T follicular helper cell (primary cell): ENCODE data around the gene GULP1.
"Not testable (repeated sequence)": the region's sequence is repeated elsewhere in the genome, so short reads cannot be mapped to it uniquely, and the experiment has no call there.

Experiments used
- DNase-seq: peaks from one replicate; pipeline ENCODE4 v3.0.0-alpha.2; 2020; ENCODE audit warnings: low read depth

Gene GULP1

GRCh38 chr2:188416367-188416766, 124.7 kb downstream of the GULP1 start:
- DNase-seq, result no peak

GRCh38 chr2:188422726-188423125, 131.1 kb downstream of the GULP1 start:
- DNase-seq, result no peak

DNA sequence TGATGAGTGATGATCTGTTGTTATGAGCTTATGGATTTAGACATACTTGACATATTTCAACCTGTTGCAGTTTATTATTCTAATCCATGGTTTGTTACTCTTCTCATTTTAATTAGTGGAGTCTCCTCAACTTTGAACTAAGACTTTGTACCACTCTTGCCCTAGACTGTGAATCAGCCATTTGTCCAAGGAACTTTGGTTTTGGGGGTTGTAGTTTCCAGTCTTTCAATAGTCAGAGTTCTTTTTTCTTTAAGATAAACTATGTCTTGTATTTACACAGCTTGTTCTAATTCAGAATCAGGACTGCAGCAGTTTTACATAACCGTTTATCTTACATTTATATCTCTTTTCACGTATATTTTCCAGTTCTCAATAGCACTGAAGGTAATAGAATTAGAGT, 133.6 kb downstream of the GULP1 start:
- DNase-seq, result no peak

DNA sequence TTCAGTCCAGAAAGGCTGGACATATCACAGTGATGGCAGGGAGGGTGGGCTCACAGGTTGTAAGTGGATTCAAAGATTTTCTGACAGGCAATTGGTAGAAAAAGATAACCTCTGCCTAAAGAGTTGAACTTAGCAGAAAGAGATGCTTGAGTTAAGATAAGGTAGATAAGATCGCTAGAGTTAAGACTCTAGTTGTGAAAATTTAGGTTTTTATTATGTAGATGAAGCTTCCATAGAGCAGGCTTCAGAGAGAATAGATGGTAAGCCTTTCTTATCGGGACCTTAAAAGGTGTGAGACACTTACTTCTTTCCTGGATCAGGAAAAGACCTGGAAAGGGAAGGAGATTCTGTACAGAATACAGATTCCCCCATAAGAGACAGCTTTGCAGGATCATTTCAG, 134.4 kb downstream of the GULP1 start:
- no peak for DNase-seq

- DNase-seq, result no peak
These were observed 139.0 kb downstream of the GULP1 start for GRCh38 chr2:188430705-188431104.

GRCh38 chr2:188434018-188434417, 142.3 kb downstream of the GULP1 start:
- DNase-seq, result no peak

DNA sequence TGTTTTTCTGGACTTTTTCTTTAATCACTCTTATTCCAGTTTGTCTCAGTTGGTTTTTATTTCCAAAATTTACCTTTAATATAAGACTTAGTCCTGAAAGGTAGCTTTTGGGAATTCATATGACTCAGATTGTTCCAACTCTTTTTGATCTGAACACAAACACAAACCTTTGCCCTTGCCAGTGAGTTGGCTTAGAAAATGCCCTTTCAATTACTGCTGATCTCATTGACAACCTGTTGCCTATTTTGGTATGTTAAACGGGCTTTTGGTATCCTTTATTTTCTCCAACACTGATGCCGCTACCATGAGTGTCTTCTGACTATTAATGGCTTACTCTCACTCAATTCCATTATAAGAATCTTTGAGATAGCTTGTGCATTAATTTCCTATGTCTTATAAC, 143.4 kb downstream of the GULP1 start:
- no peak for DNase-seq

DNA sequence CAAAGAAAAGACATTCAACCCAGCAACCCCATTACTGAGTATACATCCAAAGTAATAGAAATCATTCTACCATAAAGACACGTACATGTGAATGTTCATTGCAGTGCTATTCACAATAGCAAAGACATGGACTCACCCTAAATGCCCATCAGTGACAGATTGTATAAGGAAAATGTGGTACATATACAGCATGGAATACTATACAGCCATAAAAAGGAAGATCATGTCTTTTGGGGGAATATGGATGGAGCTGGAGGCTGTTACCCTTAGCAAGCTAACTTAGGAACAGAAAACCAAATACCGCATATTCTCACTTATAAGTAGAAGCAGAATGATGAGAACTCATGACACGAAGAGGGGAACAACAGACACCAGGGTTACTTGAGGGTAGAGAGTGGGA, 145.9 kb downstream of the GULP1 start:
- DNase-seq, result no peak

GRCh38 chr2:188439986-188440385, 148.3 kb downstream of the GULP1 start:
- no peak for DNase-seq

DNA sequence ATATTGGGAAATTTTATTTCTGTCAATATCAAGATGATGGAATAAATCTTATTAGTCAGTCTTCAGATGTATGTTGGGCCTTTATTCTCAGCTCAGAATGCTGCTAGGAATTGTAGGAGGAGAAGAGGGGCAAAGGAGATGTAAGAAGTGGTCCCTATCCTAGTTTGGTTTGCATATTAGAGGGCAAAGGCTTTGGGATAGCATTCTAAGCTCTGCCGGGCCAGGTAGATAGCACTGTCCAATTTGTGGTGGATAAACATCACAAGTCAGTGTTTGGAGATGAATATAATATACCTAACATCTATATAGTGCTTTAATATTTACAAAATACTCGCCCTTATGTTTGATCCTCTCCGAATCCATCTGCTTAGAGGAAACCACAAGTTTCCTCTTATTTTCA, 149.2 kb downstream of the GULP1 start:
- DNase-seq, result no peak

GRCh38 chr2:188441288-188441947, 149.7 kb downstream of the GULP1 start:
- no peak for DNase-seq

DNA sequence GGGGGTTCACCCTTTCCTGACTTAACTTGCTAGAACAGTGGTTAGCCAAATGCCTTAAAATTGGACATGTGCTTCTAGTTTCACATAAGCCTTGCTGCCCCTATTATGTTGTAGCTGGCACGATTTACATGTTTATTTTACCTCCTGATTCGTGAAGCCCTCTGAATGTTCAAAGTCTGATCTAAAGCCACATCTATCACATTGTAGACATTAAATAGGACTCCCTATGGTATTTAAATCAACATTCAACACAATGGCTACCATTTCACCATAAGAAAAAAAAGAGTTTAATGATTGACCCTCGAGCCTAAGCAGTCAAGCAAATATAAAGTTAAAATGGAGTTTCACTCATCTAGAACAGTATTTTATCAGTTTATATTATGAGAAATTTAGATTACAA, 151.5 kb downstream of the GULP1 start:
- no peak for DNase-seq

DNA sequence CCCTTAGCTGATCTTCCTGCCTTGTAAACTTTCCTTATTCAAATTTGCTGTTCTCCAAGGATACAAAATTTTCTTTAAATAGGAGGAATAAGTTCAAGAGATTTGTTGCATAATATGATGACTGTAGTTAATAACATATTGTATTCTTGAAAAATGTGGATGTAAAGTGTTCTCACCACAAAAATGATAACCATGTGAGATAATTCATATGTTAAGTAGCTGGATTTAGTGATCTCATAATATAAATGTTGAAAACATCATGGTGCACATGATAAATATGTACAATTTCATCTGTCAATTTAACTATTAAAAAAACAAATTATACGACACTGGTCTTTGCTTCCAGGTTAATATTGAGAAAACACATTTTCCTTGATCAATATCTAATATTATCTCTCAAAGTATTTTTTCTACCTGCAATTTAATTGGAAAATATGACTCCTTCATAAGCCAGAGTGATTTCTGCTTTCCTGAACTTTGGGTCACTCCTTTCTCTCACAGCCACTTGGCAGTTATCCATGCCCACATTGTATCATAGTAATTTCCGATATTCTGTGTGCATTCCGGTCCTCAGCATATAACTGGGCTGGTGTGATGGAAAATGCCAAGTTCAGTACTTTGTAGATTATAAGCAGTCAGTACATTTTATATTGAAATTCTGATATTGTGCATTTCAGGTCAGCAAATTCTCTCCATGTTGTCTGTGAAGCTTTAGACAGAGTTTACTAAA, 152.6 kb downstream of the GULP1 start:
- DNase-seq, result no peak

- no peak for DNase-seq
These were observed 157.9 kb downstream of the GULP1 start for GRCh38 chr2:188449561-188449960.

- no peak for DNase-seq
These were observed 158.3 kb downstream of the GULP1 start for GRCh38 chr2:188449971-188450370.

DNA sequence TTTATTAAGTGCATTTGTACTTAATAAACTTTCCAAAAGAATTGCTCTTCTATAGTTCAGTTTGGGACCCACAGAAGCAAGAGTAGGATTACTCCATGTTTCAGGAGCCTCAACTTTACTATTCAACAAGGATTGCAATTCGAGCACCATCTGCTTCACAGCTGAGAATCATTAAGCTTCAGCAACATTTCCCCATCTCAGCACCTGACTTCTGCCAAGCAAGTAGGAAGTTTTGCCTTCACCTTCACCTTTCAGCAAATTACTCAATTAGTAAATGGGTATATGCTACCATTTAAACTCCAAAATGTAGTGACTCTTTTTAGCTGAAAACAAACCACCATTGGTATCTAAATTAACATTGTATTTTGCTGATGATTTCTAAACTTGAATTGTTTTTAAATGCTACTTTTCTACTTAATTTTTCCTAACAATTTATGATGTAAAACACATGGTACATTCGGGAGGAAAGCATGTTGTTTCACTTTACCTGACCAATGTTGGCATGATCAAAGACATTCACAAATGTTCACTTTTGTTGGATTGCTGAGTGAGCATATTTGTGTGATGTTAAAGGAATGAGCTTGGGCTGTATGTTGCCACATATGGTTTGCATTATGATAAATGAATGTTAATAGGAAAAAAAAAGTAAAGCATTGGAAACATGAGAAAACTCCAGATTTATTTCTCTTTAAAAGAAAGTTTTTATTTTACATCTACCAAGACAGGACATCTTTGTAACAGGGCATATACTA, 159.2 kb downstream of the GULP1 start:
- no peak for DNase-seq

DNA sequence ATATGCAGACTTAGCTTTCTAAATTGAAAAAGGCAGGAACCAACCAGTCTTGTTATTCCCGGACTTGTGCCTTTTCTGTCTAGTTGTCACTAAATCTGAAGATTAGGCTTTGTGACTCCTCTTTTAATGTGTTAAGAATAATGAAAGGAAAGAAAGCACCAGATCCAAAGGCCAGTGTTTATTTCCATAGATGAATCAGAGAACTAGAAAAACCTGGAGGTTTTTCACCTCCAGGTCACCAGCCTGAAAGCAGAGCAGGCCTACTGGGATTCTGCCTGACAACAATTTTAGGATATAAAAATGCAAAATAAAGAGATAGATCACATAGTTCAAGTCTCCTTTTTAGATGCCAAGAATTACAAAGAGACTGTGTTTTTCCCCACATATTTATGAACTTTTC, 160.4 kb downstream of the GULP1 start:
- DNase-seq, result no peak

DNA sequence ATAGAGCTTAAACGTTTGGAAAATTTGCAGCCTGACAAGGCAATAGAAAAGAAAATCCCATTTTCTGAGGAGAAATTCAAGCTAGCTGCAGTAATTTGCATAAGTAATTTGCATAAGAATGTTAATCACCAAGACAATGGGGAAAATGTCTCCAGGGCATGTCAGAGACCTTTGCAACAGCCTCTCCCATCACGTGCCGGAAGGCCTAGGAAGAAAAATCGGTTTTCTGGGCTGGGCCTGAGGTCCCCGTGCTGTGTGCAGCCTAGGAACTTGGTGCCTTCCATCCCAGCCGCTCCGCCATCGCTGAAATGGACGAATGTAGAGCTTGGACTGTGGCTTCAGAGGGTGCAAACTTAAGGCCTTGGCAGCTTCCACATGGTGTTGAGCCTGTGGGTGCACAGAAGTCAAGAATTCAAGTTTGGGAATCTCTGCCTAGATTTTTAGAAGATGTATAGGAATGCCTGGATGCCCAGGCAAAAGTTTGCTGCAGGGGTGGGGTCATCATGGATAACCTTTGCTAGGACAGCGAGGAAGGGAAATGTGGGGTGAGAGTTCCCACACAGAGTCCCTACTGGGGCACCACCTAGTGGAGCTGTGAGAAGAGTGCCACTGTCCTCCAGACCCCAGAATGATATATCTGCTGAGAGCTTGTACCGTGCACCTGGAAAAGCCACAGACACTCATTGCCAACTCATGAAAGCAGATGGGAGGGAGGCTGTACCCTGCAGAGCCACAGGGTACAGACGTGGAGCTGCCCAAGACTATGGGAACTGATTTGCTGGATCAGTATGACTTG, 164.6 kb downstream of the GULP1 start:
- no peak for DNase-seq

- no peak for DNase-seq
These were observed 167.4 kb downstream of the GULP1 start for GRCh38 chr2:188459061-188459460.

DNA sequence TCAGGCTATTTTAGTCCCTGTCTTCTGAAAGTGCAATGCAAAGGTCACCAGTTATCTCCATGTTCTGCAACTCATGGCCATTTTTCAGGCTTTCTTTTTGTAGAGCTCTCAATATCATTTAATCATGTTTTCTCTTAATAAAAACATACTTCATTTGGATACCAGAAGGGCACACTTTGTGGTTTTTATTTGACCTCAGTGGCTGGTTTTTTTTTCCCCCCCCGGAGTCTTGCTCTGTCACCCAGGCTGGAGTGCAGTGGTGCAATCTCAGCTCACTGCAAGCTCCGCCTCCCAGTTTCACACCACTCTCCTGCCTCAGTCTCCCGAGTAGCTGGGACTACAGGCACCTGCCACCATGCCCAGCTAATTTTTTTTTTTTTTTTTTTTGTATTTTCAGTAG, 174.4 kb downstream of the GULP1 start:
- not testable (repeated sequence) for DNase-seq

DNA sequence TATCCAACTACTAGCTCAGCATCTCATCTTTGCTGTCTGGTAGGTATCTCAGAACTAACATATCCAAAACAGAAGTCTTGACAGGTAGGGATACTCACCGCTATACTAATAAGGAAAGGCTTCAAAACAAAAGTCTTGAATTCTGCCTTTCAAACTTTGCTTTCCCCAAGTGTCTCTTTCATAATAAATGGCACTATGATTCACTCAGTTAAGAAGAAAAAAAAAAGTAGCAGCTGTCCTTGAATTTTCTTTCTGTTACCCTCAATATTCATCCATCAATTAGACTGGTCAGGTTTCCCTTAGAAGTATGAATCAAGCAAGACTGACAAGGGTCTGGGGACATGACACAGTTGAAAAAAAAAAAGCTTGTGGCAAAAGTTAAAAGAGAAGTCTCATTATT, 175.1 kb downstream of the GULP1 start:
- no peak for DNase-seq

DNA sequence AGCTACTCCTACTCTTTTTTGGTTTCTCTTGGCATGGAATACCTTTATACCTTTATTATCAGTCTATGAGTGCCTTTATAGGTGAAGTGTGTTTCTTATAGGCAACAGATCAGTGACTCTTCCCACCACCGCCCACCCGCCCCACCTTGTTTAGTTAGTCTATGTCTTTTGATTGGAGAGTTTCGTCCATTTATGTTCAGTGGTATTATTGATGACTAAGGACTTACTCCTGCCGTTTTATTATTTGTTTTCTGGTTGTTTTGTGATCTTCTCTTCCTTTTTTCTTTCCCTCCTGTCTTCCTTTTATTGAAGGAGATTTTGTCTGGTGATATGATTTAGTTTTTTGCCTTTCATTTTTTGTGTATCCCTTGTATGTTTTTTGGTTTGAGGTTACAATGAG, 179.5 kb downstream of the GULP1 start:
- DNase-seq, result no peak
